ENCODE data around the gene ADGRV1.

GRCh38 chr5:90555666-90556065 is 2.9 kb upstream of the ADGRV1 start:
- no peak for TF ChIP-seq FOXP2 (optimal IDR thresholded peaks at IDR 0.05; ENCODE audit: control extremely low read depth, extremely low read length, insufficient read depth)
- TF ChIP-seq EZH2 (IDR thresholded peaks at IDR 0.05), result no peak

Measured in SK-N-MC (cell line).